ENCODE results near the gene HBEGF.
A peak's percentile ranks its signal among the peaks of the same experiment; 100 is the strongest.

The HBEGF gene

GRCh38 chr5:140340605-140341121 lies 5.7 kb downstream of the HBEGF start:
- no peaks in the 10 kb centered on the region for H3K27me3 ChIP-seq (ENCODE audit: insufficient read depth, low read length)
- DNase-seq: peak; percentile 25 to 53
- no peak overlapping the region for H4K91ac ChIP-seq (ENCODE audit: low read depth, low read length)
- no peak overlapping the region for H3K4ac ChIP-seq (ENCODE audit: low read depth, low read length)
- no peak overlapping the region for H2BK120ac ChIP-seq (ENCODE audit: insufficient read depth, low read length, poor library complexity)
- no peak overlapping the region for H3K27ac ChIP-seq (ENCODE audit: low read depth, low read length)
- H3K23ac ChIP-seq (ENCODE audit: low read length): no peak overlapping the region
- H3K9ac ChIP-seq (ENCODE audit: low read length): no peak overlapping the region
- H3K4me1 ChIP-seq (ENCODE audit: control insufficient read depth in 1 of 2, insufficient read depth in 2 of 2, low read length in 2 of 2): peaks cover 8 to 16% of the 10 kb centered on the region in 2 experiments
- H2BK5ac ChIP-seq (ENCODE audit: low read depth, low read length, poor library complexity): no peak overlapping the region
- no peaks in the 10 kb centered on the region for H3K79me1 ChIP-seq (ENCODE audit: low read length)
- H3K14ac ChIP-seq (ENCODE audit: low read length): no peak overlapping the region
- no peak overlapping the region for H4K8ac ChIP-seq (ENCODE audit: low read depth, low read length)
- no peaks in the 10 kb centered on the region for H3K9me3 ChIP-seq (ENCODE audit: insufficient read depth, low read depth, low read length)
- no peak overlapping the region for H4K12ac ChIP-seq (ENCODE audit: low read depth, low read length)
- no peak overlapping the region for H2AK5ac ChIP-seq (ENCODE audit: low read length)
- no peak overlapping the region for H2BK12ac ChIP-seq (ENCODE audit: low read length)
- peaks cover under 1% of the 10 kb centered on the region for H3K79me2 ChIP-seq (ENCODE audit: control insufficient read depth, insufficient read depth, low read length, poor library complexity)
- no peak overlapping the region for H2AFZ ChIP-seq (ENCODE audit: insufficient read depth, low read length, poor library complexity)
- no peak overlapping the region for H3K18ac ChIP-seq (ENCODE audit: low read length)
- no peak overlapping the region for H3K4me3 ChIP-seq (ENCODE audit: low read depth, low read length)
- no peak overlapping the region for H3K4me2 ChIP-seq (ENCODE audit: low read length)
- peaks cover 14 to 22% of the 10 kb centered on the region in 2 experiments for H3K36me3 ChIP-seq (ENCODE audit: control insufficient read depth in 1 of 2, insufficient read depth in 2 of 2, low read length in 2 of 2)

GRCh38 chr5:140339636-140340035 lies 6.8 kb downstream of the HBEGF start:
- Histone ChIP-seq H2AFZ (ENCODE audit: insufficient read depth, low read length, poor library complexity) (no peak overlapping the region), H3K79me2 (ENCODE audit: control insufficient read depth, insufficient read depth, low read length, poor library complexity) (no peaks in the 10 kb centered on the region), H4K91ac (ENCODE audit: low read depth, low read length) (no peak overlapping the region), H2AK5ac (ENCODE audit: low read length) (no peak overlapping the region), H3K27me3 (ENCODE audit: insufficient read depth, low read length) (no peaks in the 10 kb centered on the region), H4K12ac (ENCODE audit: low read depth, low read length) (no peak overlapping the region), H2BK5ac (ENCODE audit: low read depth, low read length, poor library complexity) (no peak overlapping the region), H3K27ac (ENCODE audit: low read depth, low read length) (no peak overlapping the region), H3K36me3 (ENCODE audit: control insufficient read depth in 1 of 2, insufficient read depth in 2 of 2, low read length in 2 of 2) (peaks cover 16 to 27% of the 10 kb centered on the region in 2 experiments), H3K79me1 (ENCODE audit: low read length) (no peaks in the 10 kb centered on the region), H3K9ac (ENCODE audit: low read length) (no peak overlapping the region), H3K4me2 (ENCODE audit: low read length) (no peak overlapping the region), H3K14ac (ENCODE audit: low read length) (no peak overlapping the region), H2BK12ac (ENCODE audit: low read length) (no peak overlapping the region), H4K8ac (ENCODE audit: low read depth, low read length) (no peak overlapping the region), H3K18ac (ENCODE audit: low read length) (no peak overlapping the region), H3K23ac (ENCODE audit: low read length) (no peak overlapping the region), H2BK120ac (ENCODE audit: insufficient read depth, low read length, poor library complexity) (no peak overlapping the region), H3K4me1 (ENCODE audit: control insufficient read depth in 1 of 2, insufficient read depth in 2 of 2, low read length in 2 of 2) (peaks cover 2 to 7% of the 10 kb centered on the region in 2 experiments), H3K9me3 (ENCODE audit: insufficient read depth, low read depth, low read length) (no peaks in the 10 kb centered on the region), H3K4ac (ENCODE audit: low read depth, low read length) (no peak overlapping the region), H3K4me3 (ENCODE audit: low read depth, low read length) (no peak overlapping the region)
- DNase-seq: no peak
- WGBS (ENCODE audit: extremely low coverage, insufficient coverage, insufficient read length): no CpG with 5 or more reads among the region's 4 CpGs

- Histone ChIP-seq H4K8ac (ENCODE audit: low read depth, low read length) (no peak overlapping the region), H3K18ac (ENCODE audit: low read length) (no peak overlapping the region), H3K23ac (ENCODE audit: low read length) (no peak overlapping the region), H3K27ac (ENCODE audit: low read depth, low read length) (no peak overlapping the region), H3K4me1 (ENCODE audit: control insufficient read depth in 1 of 2, insufficient read depth in 2 of 2, low read length in 2 of 2) (peaks cover 2 to 5% of the 10 kb centered on the region in 2 experiments), H3K27me3 (ENCODE audit: insufficient read depth, low read length) (no peaks in the 10 kb centered on the region), H4K91ac (ENCODE audit: low read depth, low read length) (no peak overlapping the region), H3K4me2 (ENCODE audit: low read length) (no peak overlapping the region), H4K12ac (ENCODE audit: low read depth, low read length) (no peak overlapping the region), H3K4me3 (ENCODE audit: low read depth, low read length) (no peak overlapping the region), H2BK5ac (ENCODE audit: low read depth, low read length, poor library complexity) (no peak overlapping the region), H3K79me1 (ENCODE audit: low read length) (no peaks in the 10 kb centered on the region), H2AK5ac (ENCODE audit: low read length) (no peak overlapping the region), H3K36me3 (ENCODE audit: control insufficient read depth in 1 of 2, insufficient read depth in 2 of 2, low read length in 2 of 2) (peaks cover 18 to 33% of the 10 kb centered on the region in 2 experiments), H2BK120ac (ENCODE audit: insufficient read depth, low read length, poor library complexity) (no peak overlapping the region), H3K14ac (ENCODE audit: low read length) (no peak overlapping the region), H3K9me3 (ENCODE audit: insufficient read depth, low read depth, low read length) (no peaks in the 10 kb centered on the region), H3K79me2 (ENCODE audit: control insufficient read depth, insufficient read depth, low read length, poor library complexity) (no peaks in the 10 kb centered on the region), H3K9ac (ENCODE audit: low read length) (no peak overlapping the region), H2AFZ (ENCODE audit: insufficient read depth, low read length, poor library complexity) (no peak overlapping the region), H2BK12ac (ENCODE audit: low read length) (no peak overlapping the region), H3K4ac (ENCODE audit: low read depth, low read length) (no peak overlapping the region)
- WGBS (ENCODE audit: extremely low coverage, insufficient coverage, insufficient read length): no CpG with 5 or more reads among the region's 2 CpGs
- no peak for DNase-seq
These were observed 7.5 kb downstream of the HBEGF start for GRCh38 chr5:140338908-140339307.

- Histone ChIP-seq H3K79me2 (ENCODE audit: control insufficient read depth, insufficient read depth, low read length, poor library complexity) (no peaks in the 10 kb centered on the region), H3K23ac (ENCODE audit: low read length) (no peak overlapping the region), H2BK5ac (ENCODE audit: low read depth, low read length, poor library complexity) (no peak overlapping the region), H3K9ac (ENCODE audit: low read length) (no peak overlapping the region), H4K12ac (ENCODE audit: low read depth, low read length) (no peak overlapping the region), H3K36me3 (ENCODE audit: control insufficient read depth in 1 of 2, insufficient read depth in 2 of 2, low read length in 2 of 2) (peaks cover 19 to 33% of the 10 kb centered on the region in 2 experiments), H3K9me3 (ENCODE audit: insufficient read depth, low read depth, low read length) (no peaks in the 10 kb centered on the region), H3K27me3 (ENCODE audit: insufficient read depth, low read length) (no peaks in the 10 kb centered on the region), H2BK120ac (ENCODE audit: insufficient read depth, low read length, poor library complexity) (no peak overlapping the region), H3K4me2 (ENCODE audit: low read length) (no peak overlapping the region), H4K8ac (ENCODE audit: low read depth, low read length) (no peak overlapping the region), H2BK12ac (ENCODE audit: low read length) (no peak overlapping the region), H3K27ac (ENCODE audit: low read depth, low read length) (no peak overlapping the region), H3K18ac (ENCODE audit: low read length) (no peak overlapping the region), H3K4ac (ENCODE audit: low read depth, low read length) (no peak overlapping the region), H3K4me1 (ENCODE audit: control insufficient read depth in 1 of 2, insufficient read depth in 2 of 2, low read length in 2 of 2) (peaks cover 2 to 5% of the 10 kb centered on the region in 2 experiments), H2AFZ (ENCODE audit: insufficient read depth, low read length, poor library complexity) (no peak overlapping the region), H2AK5ac (ENCODE audit: low read length) (no peak overlapping the region), H4K91ac (ENCODE audit: low read depth, low read length) (no peak overlapping the region), H3K4me3 (ENCODE audit: low read depth, low read length) (no peak overlapping the region), H3K14ac (ENCODE audit: low read length) (no peak overlapping the region), H3K79me1 (ENCODE audit: low read length) (no peaks in the 10 kb centered on the region)
- no peak for DNase-seq
- WGBS (ENCODE audit: extremely low coverage, insufficient coverage, insufficient read length): no CpG with 5 or more reads among the region's 3 CpGs
These were observed 8.1 kb downstream of the HBEGF start for GRCh38 chr5:140338336-140338735.

Measured in trophoblast cell (in vitro differentiated cells and primary cell).